Stimulated activated CD4-positive, alpha-beta T cell treated with anti-CD3 and anti-CD28 coated beads, Interleukin-1b, Interleukin-23, amount 100 ng/mL, for 48 hours (primary cell): Measurements from ENCODE around the gene STX18.
"Not testable (repeated sequence)": the region's sequence is repeated elsewhere in the genome, so short reads cannot be mapped to it uniquely, and the experiment has no call there.

ENCODE experiments used
- DNase-seq: peaks from one replicate; pipeline ENCODE4 v3.0.0-alpha.2; 2020

Gene STX18

GRCh38 chr4:4552042-4552441 lies 10.2 kb upstream of the STX18 start:
- not testable (repeated sequence) for DNase-seq

GRCh38 chr4:4550161-4550560 lies 8.3 kb upstream of the STX18 start:
- DNase-seq, result not testable (repeated sequence)

- no peak for DNase-seq
Observed at GRCh38 chr4:4549534-4549933, 7.7 kb upstream of the STX18 start.

GRCh38 chr4:4542774-4543485 lies 1.1 kb upstream of the STX18 start:
- no peak for DNase-seq

- DNase-seq, result peak; percentile 31
Observed at GRCh38 chr4:4541040-4541631, 712 bp downstream of the STX18 start.

- no peak for DNase-seq
Observed at GRCh38 chr4:4539481-4539880, 2.4 kb downstream of the STX18 start.

- DNase-seq, result no peak
Observed at GRCh38 chr4:4535590-4535989, 6.3 kb downstream of the STX18 start.

- no peak for DNase-seq
Observed at GRCh38 chr4:4534515-4535145, 7.2 kb downstream of the STX18 start.

- no peak for DNase-seq
Observed at GRCh38 chr4:4533461-4534169, 8.2 kb downstream of the STX18 start.

GRCh38 chr4:4532371-4533154 lies 9.3 kb downstream of the STX18 start:
- DNase-seq, result no peak

GRCh38 chr4:4529392-4529791 lies 12.5 kb downstream of the STX18 start:
- no peak for DNase-seq

GRCh38 chr4:4526401-4526800 lies 15.4 kb downstream of the STX18 start:
- no peak for DNase-seq

- peak; percentile 19 for DNase-seq
Observed at GRCh38 chr4:4524364-4524763, 17.5 kb downstream of the STX18 start.

- DNase-seq, result no peak
Observed at GRCh38 chr4:4521731-4522130, 20.1 kb downstream of the STX18 start.

GRCh38 chr4:4521136-4521535 lies 20.7 kb downstream of the STX18 start:
- DNase-seq, result no peak

- DNase-seq, result no peak
Observed at GRCh38 chr4:4519297-4519894, 22.5 kb downstream of the STX18 start.

GRCh38 chr4:4518747-4519146 lies 23.1 kb downstream of the STX18 start:
- DNase-seq, result no peak

- DNase-seq, result no peak
Observed at GRCh38 chr4:4514786-4515185, 27.1 kb downstream of the STX18 start.

- no peak for DNase-seq
Observed at GRCh38 chr4:4512282-4512681, 29.6 kb downstream of the STX18 start.

GRCh38 chr4:4510641-4511040 lies 31.2 kb downstream of the STX18 start:
- DNase-seq, result not testable (repeated sequence)

- no peak for DNase-seq
Observed at GRCh38 chr4:4509521-4509920, 32.3 kb downstream of the STX18 start.

GRCh38 chr4:4507923-4508322 lies 33.9 kb downstream of the STX18 start:
- no peak for DNase-seq
